NCI-H2196 (cell line): ENCODE results near the gene POU5F1.

Experiments
- DNase-seq: peaks from one replicate; lab custom pipeline; 2025; ENCODE audit not compliant: unreplicated experiment; lab: John Stamatoyannopoulos, UW

The POU5F1 gene

GRCh38 chr6:31144296-31144969 lies 26.0 kb downstream of the POU5F1 start:
- no peak for DNase-seq

- no peak for DNase-seq
Measured at GRCh38 chr6:31143148-31143547, 27.3 kb downstream of the POU5F1 start.

- DNase-seq = no peak
Measured at GRCh38 chr6:31142361-31142761, 28.1 kb downstream of the POU5F1 start.

- no peak for DNase-seq
Measured at GRCh38 chr6:31140643-31141042, 29.8 kb downstream of the POU5F1 start.

- DNase-seq = no peak
Measured at GRCh38 chr6:31139599-31139998, 30.9 kb downstream of the POU5F1 start.

- no peak for DNase-seq
Measured at GRCh38 chr6:31138982-31139381, 31.5 kb downstream of the POU5F1 start, which contains the start of gene PSORS1C2. PSORS1C2 (minus strand) TSS chr6:31139066; CDS start chr6:31139026, 40 bp downstream.

- no peak for DNase-seq
Measured at GRCh38 chr6:31135710-31136109, 34.8 kb downstream of the POU5F1 start.

DNA sequence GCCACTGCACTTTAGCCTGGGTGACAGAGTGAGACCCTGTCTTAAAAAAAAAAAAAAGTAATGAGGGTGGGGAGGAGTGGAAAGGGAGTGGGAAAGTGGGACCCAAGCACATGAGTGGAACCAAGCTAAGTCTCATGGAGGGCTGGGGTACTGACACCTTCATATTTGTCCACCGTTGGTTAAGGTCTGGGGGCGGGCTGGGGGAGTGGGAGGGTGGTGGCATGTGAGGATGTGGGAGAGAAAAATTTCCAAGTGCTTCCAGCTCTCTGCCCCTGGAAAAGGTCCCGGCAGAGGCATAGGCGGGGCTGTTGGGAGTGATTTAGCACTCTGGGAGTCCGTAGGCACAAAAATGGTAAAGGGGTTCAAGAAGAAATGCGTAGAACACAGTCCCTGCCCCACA lies 37.7 kb downstream of the POU5F1 start:
- DNase-seq = no peak

GRCh38 chr6:31131595-31131994 lies 38.9 kb downstream of the POU5F1 start:
- no peak for DNase-seq

GRCh38 chr6:31130751-31131150 lies 39.7 kb downstream of the POU5F1 start:
- DNase-seq = no peak

GRCh38 chr6:31129130-31129529 lies 41.4 kb downstream of the POU5F1 start:
- no peak for DNase-seq

GRCh38 chr6:31128093-31128676 lies 42.3 kb downstream of the POU5F1 start:
- peak; percentile 75 for DNase-seq

DNA sequence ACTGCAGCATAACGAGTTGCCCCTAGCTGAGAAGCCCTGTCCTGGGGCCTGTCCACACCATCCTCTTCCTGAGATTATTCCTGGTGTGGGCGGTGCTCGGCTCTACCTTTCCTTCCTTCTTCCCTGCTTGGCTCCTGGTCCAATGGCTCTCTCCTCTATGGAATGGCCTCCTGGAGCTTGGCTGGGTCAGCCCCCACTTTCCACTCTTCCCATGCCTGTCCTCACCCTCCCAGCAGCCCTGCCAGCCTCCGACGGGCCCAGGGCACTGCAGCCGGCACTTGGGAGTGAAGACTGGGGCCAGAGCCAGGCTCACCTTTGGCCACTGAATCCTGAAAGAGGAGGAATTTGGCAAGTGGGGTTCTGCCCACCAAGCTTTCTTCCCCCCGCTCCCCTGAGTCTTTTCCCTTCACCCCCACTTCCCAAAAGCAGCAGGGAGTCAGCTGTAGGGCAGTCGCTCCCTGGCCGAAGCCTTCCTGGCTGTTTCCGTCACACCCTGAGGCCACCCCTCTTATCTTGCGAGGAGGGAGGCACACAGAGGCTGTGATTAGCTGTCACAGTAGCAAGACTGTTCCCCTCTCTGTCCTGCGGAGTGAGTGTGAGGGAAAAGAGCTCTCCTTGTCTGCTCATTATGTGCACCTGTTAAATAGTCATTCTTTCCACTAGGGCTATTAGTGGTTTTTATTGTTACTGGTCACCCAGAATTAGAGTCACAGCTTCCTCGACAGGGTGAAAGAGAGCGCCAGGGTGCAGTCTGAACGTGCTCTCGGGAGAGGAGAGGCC lies 43.9 kb downstream of the POU5F1 start:
- DNase-seq = no peak

GRCh38 chr6:31125586-31126363 lies 44.7 kb downstream of the POU5F1 start:
- no peak for DNase-seq

DNA sequence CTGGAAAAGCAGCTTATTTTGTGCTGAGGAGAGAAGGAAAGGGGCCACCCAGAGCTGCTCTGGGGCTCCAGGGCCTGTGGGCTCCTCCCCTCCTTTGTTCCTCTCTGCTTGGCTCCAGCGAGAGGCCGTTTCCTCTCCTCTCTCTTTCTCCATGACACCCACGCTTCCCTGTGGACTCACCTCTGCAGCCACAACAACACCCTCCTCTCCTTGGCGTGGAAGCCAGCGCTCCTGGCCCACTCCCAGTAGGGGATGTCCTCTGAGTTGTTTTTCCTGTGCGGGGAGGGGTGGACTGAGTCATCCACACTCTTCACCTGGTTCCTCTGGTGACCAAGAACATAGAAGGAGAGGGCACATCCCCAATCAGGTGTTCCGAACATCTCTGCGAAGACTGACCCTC lies 45.3 kb downstream of the POU5F1 start:
- DNase-seq = peak; percentile 33

DNA sequence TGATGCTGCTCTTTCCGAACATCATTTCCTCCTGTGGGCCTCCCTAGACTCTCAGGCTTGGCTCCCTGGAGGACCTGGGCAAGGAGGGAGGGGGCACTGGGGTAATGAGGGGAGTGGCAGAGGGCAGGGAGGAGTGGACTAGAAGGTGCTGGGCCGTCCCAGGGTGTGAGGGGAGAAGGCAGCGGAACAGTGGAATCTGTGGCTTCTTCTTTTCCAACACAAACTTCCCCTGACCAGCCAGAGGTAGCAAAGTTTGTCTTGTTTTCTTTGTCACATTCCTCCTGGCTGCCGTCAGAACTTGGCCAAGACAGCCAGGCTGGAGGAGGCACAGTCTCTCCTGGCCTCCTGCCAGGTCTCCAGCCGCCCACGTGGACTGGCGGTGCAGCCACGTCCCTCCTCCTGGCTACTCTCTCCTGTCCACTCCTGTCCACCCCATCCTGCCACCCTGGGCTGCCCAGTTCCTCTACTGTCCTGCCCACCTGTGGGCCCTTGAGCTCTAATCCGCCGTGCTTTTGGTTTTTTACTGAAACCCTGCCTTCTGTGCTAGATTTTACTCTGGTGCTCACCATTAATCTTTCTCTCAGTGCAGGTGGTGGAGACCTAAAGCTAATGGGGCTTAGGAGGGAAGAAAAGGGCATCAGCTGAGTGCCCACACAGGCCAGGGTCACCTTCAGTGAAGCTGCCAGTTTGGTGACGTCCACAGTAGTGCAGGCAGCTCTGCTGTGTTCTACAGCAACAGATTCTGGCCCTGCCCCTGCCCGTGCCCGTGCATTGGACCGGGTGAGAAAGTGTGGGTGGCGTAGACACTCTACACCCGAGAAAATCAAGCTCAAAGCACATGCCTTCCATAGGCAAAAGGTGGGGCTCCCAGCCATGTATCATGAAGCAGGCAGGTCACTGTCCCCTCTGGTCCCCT lies 47.4 kb downstream of the POU5F1 start:
- DNase-seq = peak; percentile 65

DNA sequence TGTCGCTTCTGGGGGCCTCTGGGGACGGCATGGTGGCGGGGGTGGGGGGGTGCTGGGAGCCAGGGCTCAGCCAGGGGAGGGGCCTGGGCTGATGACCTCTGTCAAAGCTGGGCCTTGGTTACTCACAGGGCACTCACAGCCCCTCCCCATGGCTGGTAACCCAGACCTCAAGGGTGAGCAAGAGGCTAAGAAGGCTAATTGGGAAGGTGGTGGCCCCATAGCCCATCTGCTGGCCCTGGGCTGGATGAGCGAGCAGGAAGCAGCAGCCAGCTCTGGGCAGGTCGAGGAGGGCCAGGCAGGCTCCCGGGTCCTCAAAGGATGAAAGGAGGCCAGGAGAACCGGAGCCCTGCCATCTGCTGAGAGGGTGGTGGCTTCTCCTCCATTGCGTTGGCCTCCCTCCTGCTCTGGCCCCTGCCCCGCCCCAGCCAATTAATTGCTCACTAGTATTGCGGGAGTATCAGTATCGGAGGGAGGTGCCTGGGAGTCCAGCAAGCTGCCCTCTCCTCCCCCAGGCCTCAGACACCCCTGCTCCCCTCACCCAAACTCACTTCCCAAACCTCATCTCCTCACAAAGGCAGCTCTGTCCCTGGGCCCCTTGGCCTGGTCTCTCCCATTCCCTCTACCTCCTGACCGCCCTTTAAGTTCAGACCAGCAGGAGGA lies 49.2 kb downstream of the POU5F1 start:
- DNase-seq = no peak

- no peak for DNase-seq
Measured at GRCh38 chr6:31120151-31120915, 50.1 kb downstream of the POU5F1 start, which contains the start of gene CDSN. CDSN (minus strand) TSS chr6:31120446; CDS start chr6:31120419, 27 bp downstream.

DNA sequence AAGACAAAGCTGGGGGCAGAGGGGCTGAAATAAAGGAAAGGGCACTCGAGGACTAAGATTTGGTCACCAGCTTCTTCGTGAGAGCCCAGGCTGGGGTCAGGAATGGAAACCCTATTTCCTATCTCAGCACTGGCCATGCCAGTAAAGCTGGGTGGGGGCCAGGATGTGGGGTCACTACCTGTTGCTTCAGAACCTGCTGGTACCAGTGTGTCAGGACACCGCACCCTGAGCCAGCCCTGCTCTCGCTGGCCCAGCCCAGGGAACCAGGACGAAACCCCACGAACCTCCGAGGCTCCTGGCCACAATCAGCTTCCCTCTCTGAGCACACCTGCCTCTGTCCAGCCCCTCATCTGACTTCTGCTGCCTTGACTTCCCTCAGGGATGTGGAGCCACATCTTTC lies 52.3 kb downstream of the POU5F1 start:
- DNase-seq = no peak
